Muscle of arm (tissue), 12 donors: Measurements from ENCODE around the gene FRA10AC1. TPM values are rescaled to one million over a fixed set of nuclear protein-coding genes. Genes with fewer than 3 reads are reported as not detected.

Experiments used
- DNase-seq: peaks from one replicate; pipeline ENCODE4 v3.0.0-alpha.2; 2013
- polyA plus RNA-seq, 12 donors: library from polyadenylated mRNA; unstranded; fragments of 120-200 nt; gene quantifications; one replicate each; pipeline ENCODE4 v1.2.1, GENCODE V29; 2013; ENCODE audit not compliant: insufficient read length in 12 of 12

Gene FRA10AC1
- polyA plus RNA-seq, 12 donors, result 20.8 to 46.2 (median 28.2) TPM; not detected in 1

- no peak for DNase-seq
Measured at GRCh38 chr10:93652857-93653256, 49.5 kb downstream of the FRA10AC1 start.

DNA sequence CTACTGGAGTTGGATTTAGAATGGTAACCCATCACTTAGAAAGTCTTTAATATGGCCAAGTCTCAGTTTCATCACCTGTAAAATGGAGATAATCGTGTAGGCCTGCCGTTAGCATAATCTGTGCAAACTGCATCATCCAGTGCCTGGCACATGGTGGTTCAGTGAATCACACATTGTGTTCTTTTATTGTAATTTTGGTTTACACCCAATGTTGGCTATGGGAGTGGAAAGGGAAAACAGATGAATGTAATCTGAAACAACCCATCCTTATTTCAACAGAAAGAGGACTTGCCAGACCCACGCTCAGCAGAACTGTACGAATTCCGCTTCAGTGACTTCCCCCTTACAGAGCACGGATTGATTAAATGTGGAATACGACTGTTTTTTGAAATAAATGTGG, 62.6 kb downstream of the FRA10AC1 start:
- DNase-seq, result no peak

- DNase-seq, result no peak
Measured at GRCh38 chr10:93630625-93631557, 71.5 kb downstream of the FRA10AC1 start.

GRCh38 chr10:93629647-93630305, 72.6 kb downstream of the FRA10AC1 start:
- DNase-seq, result no peak

- no peak for DNase-seq
Measured at GRCh38 chr10:93628858-93629257, 73.5 kb downstream of the FRA10AC1 start.

DNA sequence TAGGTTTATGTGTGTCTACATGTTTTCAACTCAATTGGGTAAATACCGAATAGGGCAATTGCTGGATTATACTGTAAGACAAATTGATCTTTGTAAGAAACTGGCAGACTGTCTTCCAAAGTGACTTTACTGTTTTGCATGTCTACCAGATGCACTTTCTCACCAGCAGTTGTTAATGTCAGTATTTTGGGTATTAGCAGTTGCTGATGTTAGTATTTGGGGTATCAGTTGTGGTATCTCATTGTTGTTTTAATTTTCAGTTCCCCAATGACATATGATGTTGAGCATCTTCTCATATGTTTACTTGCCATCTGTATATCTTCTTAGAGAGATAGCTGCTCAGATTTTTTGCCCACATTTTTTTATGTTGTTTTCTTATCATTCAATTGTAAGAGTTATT, 79.5 kb downstream of the FRA10AC1 start:
- no peak for DNase-seq

DNA sequence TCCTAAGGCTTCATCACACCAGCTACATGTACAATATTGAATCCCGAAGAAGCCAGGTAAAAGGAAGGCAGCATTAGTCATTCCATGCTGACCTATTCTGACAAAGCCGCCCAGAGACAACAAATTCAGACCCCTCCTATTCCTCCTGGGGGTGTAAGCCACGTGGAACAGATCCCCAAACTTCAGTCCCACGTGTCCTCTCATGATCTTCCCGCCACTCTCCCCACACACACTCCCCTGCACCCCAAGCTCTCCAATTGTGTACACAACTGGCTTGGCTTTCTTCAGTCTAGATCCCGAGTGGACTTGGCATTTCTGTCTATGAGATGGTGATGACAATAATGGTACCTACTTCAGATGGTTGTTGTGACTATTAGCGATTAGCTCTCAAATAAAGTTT, 81.5 kb downstream of the FRA10AC1 start:
- no peak for DNase-seq

Other genes with a start within 250 kb of the FRA10AC1 start
- 100 to 1,000 TPM in 2 of 12 donors, 10 to 100 TPM in 9, not detected in 1; 25.5 to 126 (median 60.3) TPM for gene MYOF, start 220.3 kb downstream of the FRA10AC1 start, polyA plus RNA-seq
- gene CEP55, start 206.0 kb downstream of the FRA10AC1 start, polyA plus RNA-seq, result 10 to 100 TPM in 6 of 12 donors, 1 to 10 TPM in 5, not detected in 1; 5.0 to 22.2 (median 11.2) TPM
- under 1 TPM in 3 of 12 donors, not detected in 9; 0.05 to 0.14 (median 0.10) TPM for gene FFAR4, start 135.9 kb downstream of the FRA10AC1 start, polyA plus RNA-seq
- 10 to 100 TPM in 1 of 12 donors, 1 to 10 TPM in 9, not detected in 2; 1.3 to 15.4 (median 1.9) TPM for gene RBP4, start 101.4 kb downstream of the FRA10AC1 start, polyA plus RNA-seq
- gene PDE6C, start 90.1 kb downstream of the FRA10AC1 start, polyA plus RNA-seq, result 1 to 10 TPM in 4 of 12 donors, under 1 TPM in 6, not detected in 2; 0.13 to 2.1 (median 0.83) TPM
- 10 to 100 TPM in 11 of 12 donors, not detected in 1; 23.0 to 65.2 (median 41.1) TPM for gene LGI1, start 55.3 kb upstream of the FRA10AC1 start, polyA plus RNA-seq
- 10 to 100 TPM in 1 of 12 donors, 1 to 10 TPM in 10, not detected in 1; 4.0 to 11.1 (median 5.1) TPM for gene SLC35G1, start 191.4 kb upstream of the FRA10AC1 start, polyA plus RNA-seq